Prostate gland (tissue), 2 donors: ENCODE measurements around the gene ARID4A. TPM values are rescaled to one million over a fixed set of nuclear protein-coding genes. Genes with fewer than 3 reads are reported as not detected.

Experiments
- DNase-seq: peaks from one replicate; pipeline ENCODE4 v3.0.0-alpha.2; 2019; ENCODE audit warnings: low spot score
- H3K27ac ChIP-seq, 2 donors: fragments of 200-600 bp; sonication (generic); 2 replicates each; pipeline ENCODE4 v1.5.1; 2017 to 2019
- H3K27me3 ChIP-seq: fragments of 200-600 bp; sonication (generic); replicated peaks from 2 replicates; pipeline ENCODE4 v1.5.1; 2019; ENCODE audit not compliant: insufficient read depth
- H3K36me3 ChIP-seq, 2 donors: fragments of 200-600 bp; sonication (generic); 1 replicate in 1 of 2; 2 replicates in 1 of 2; pipeline versions ENCODE4 v1.5.1 to v1.8.1; 2017 to 2019
- H3K4me1 ChIP-seq: fragments of 200-600 bp; sonication (generic); replicated peaks from 2 replicates; pipeline ENCODE4 v1.5.1; 2019
- H3K4me3 ChIP-seq, 2 donors: fragments of 200-600 bp; sonication (generic); 2 replicates each; pipeline ENCODE4 v1.5.1; 2017 to 2019
- H3K9me3 ChIP-seq: fragments of 200-600 bp; sonication (generic); 2 replicates; pipeline ENCODE4 v1.5.1; 2017
- CTCF ChIP-seq, 4 experiments: fragments of 200-600 bp in 2 of 4; fragments of 450-650 bp in 2 of 4; sonication (generic) in 2 of 4; IDR thresholded peaks; 1 replicate in 3 of 4; 2 replicates in 1 of 4; pipeline ENCODE4 v1.5.1; 2016 to 2019; ENCODE audit warnings: antibody characterized with exemption in 4 of 4, mild to moderate bottlenecking in 2 of 4, moderate library complexity in 2 of 4
- POLR2A ChIP-seq: fragments of 450-650 bp; IDR thresholded peaks from one replicate; pipeline ENCODE4 v1.6.1; 2016; ENCODE audit warnings: antibody characterized with exemption, mild to moderate bottlenecking
- POLR2AphosphoS5 ChIP-seq: sonication (generic); formaldehyde crosslinking; IDR thresholded peaks from one replicate; pipeline ENCODE4 v1.6.1; 2017; ENCODE audit warnings: antibody characterized with exemption
- WGBS: methylation state at CpG from one replicate; pipeline ENCODE4 v1.1.5; 2018; 5-methylcytosine and 5-hydroxymethylcytosine counted together
- intact Hi-C: fragments of 100-400 bp; cut with DNase I; formaldehyde crosslinking; loops from one replicate; pipeline ENCODE4 v1.14.2; 2022
- total RNA-seq, 2 donors: library from RNA; depleted of rRNA; stranded (reverse); fragments of >200 nt; gene quantifications; one replicate each; pipeline ENCODE4 v1.1.0, GENCODE V29; 2016

Gene ARID4A
- total RNA-seq, 2 donors from 2014 or later, result 10.0 to 14.8 TPM

- Histone ChIP-seq H3K27me3 (no peaks in the 10 kb centered on the region), H3K9me3 (no peaks in the 10 kb centered on the region), H3K36me3 (no peaks in the 10 kb centered on the region), H3K4me1 (no peaks in the 10 kb centered on the region), H3K4me3 (no peak overlapping the region), H3K27ac (no peak overlapping the region)
- no peak for DNase-seq
- TF ChIP-seq POLR2A (no peak), POLR2AphosphoS5 (no peak), CTCF (IDR thresholded peaks at IDR 0.05) (no peak)
- intact Hi-C loops, result no loop called here
Observed at GRCh38 chr14:58283730-58284129, 14.6 kb upstream of the ARID4A start.

GRCh38 chr14:58285132-58285531 lies 13.2 kb upstream of the ARID4A start:
- Histone ChIP-seq H3K27me3 (no peaks in the 10 kb centered on the region), H3K9me3 (no peaks in the 10 kb centered on the region), H3K4me1 (no peaks in the 10 kb centered on the region), H3K4me3 (no peak overlapping the region), H3K27ac (no peak overlapping the region), H3K36me3 (no peaks in the 10 kb centered on the region)
- WGBS, result 93% methylated on average over 4 of the region's 4 CpGs
- DNase-seq, result no peak
- TF ChIP-seq POLR2AphosphoS5 (no peak), CTCF (IDR thresholded peaks at IDR 0.05) (no peak), POLR2A (no peak)
- intact Hi-C loops, result no loop called here

GRCh38 chr14:58287607-58288042 lies 10.7 kb upstream of the ARID4A start:
- Histone ChIP-seq H3K36me3 (no peaks in the 10 kb centered on the region), H3K27me3 (no peaks in the 10 kb centered on the region), H3K27ac (no peak overlapping the region), H3K9me3 (no peaks in the 10 kb centered on the region), H3K4me1 (no peaks in the 10 kb centered on the region), H3K4me3 (no peak overlapping the region)
- 60% methylated on average over 3 of the region's 3 CpGs for WGBS
- intact Hi-C loops, result no loop called here
- TF ChIP-seq CTCF (IDR thresholded peaks at IDR 0.05) (no peak), POLR2AphosphoS5 (no peak), POLR2A (no peak)
- DNase-seq, result no peak

- no peaks in the 10 kb centered on the region for H3K9me3 ChIP-seq
- 62% methylated on average over 3 of the region's 3 CpGs for WGBS
- H3K27me3 ChIP-seq, result no peaks in the 10 kb centered on the region
- TF ChIP-seq POLR2A (no peak), POLR2AphosphoS5 (no peak), CTCF (IDR thresholded peaks at IDR 0.05) (no peak)
- no peak overlapping the region for H3K27ac ChIP-seq
- no peaks in the 10 kb centered on the region for H3K4me1 ChIP-seq
- no peaks in the 10 kb centered on the region for H3K36me3 ChIP-seq
- intact Hi-C loops, result no loop called here
- DNase-seq, result no peak
- H3K4me3 ChIP-seq, result no peak overlapping the region
Observed at GRCh38 chr14:58288106-58288792, 10.1 kb upstream of the ARID4A start.

- intact Hi-C loops, result no loop called here
- no peak for DNase-seq
- no peak for TF ChIP-seq POLR2A
- no peak for TF ChIP-seq POLR2AphosphoS5
- no peak for TF ChIP-seq CTCF (IDR thresholded peaks at IDR 0.05)
- Histone ChIP-seq H3K4me1 (no peaks in the 10 kb centered on the region), H3K9me3 (no peaks in the 10 kb centered on the region), H3K36me3 (no peaks in the 10 kb centered on the region), H3K4me3 (no peak overlapping the region), H3K27me3 (no peaks in the 10 kb centered on the region), H3K27ac (no peak overlapping the region)
- WGBS, result 68% methylated on average over 5 of the region's 5 CpGs
Observed at GRCh38 chr14:58291646-58292045, 6.7 kb upstream of the ARID4A start.
